GM21576 (cell line): ENCODE results near the gene CRX.
"Not testable (repeated sequence)": the region's sequence is repeated elsewhere in the genome, so short reads cannot be mapped to it uniquely, and the experiment has no call there.

Experiments
- ATAC-seq: cut with Tn5 transposase; IDR thresholded peaks from one replicate; pipeline ENCODE4 v1.9.1; 2021; ENCODE audit warnings: mild to moderate bottlenecking, moderate library complexity; ENCODE audit not compliant: unreplicated experiment

Gene CRX

GRCh38 chr19:47803148-47803547 is 18.6 kb upstream of the CRX start:
- ATAC-seq, result not testable (repeated sequence)

- not testable (repeated sequence) for ATAC-seq
Measured at GRCh38 chr19:47803671-47804070, 18.1 kb upstream of the CRX start.

GRCh38 chr19:47804451-47804850 is 17.3 kb upstream of the CRX start, which contains the start of gene TPRX1:
Gene TPRX1 (minus strand): TSS chr19:47804551. CDS start chr19:47804539, 12 bp downstream.
- not testable (repeated sequence) for ATAC-seq

GRCh38 chr19:47805313-47805712 is 16.4 kb upstream of the CRX start:
- no peak for ATAC-seq

- ATAC-seq, result no peak
Measured at GRCh38 chr19:47806435-47806834, 15.3 kb upstream of the CRX start.

- ATAC-seq, result no peak
Measured at GRCh38 chr19:47813304-47813994, 8.3 kb upstream of the CRX start.

- ATAC-seq, result no peak
Measured at GRCh38 chr19:47813995-47814328, 7.8 kb upstream of the CRX start.

- ATAC-seq, result not testable (repeated sequence)
Measured at GRCh38 chr19:47816270-47816669, 5.5 kb upstream of the CRX start.

- ATAC-seq, result not testable (repeated sequence)
Measured at GRCh38 chr19:47818221-47818620, 3.5 kb upstream of the CRX start.

- no peak for ATAC-seq
Measured at GRCh38 chr19:47819858-47820257, 1.9 kb upstream of the CRX start.

GRCh38 chr19:47820410-47820809 is 1.3 kb upstream of the CRX start:
- ATAC-seq, result no peak

- no peak for ATAC-seq
Measured at GRCh38 chr19:47824396-47824795, 2.7 kb downstream of the CRX start.

- no peak for ATAC-seq
Measured at GRCh38 chr19:47826800-47827199, 5.1 kb downstream of the CRX start.

GRCh38 chr19:47832723-47833122 is 11.0 kb downstream of the CRX start:
- no peak for ATAC-seq

- no peak for ATAC-seq
Measured at GRCh38 chr19:47836038-47836437, 14.3 kb downstream of the CRX start.

GRCh38 chr19:47839411-47839810 is 17.7 kb downstream of the CRX start:
- ATAC-seq, result no peak

GRCh38 chr19:47839913-47840312 is 18.2 kb downstream of the CRX start:
- ATAC-seq, result no peak

GRCh38 chr19:47842941-47843340 is 21.2 kb downstream of the CRX start:
- ATAC-seq, result no peak

- ATAC-seq, result no peak
Measured at GRCh38 chr19:47848425-47848822, 26.7 kb downstream of the CRX start.

GRCh38 chr19:47848823-47849473 is 27.2 kb downstream of the CRX start:
- ATAC-seq, result no peak

- no peak for ATAC-seq
Measured at GRCh38 chr19:47853003-47853402, 31.3 kb downstream of the CRX start.

- no peak for ATAC-seq
Measured at GRCh38 chr19:47854459-47854858, 32.7 kb downstream of the CRX start.

- not testable (repeated sequence) for ATAC-seq
Measured at GRCh38 chr19:47858231-47858630, 36.5 kb downstream of the CRX start.
